Astrocyte (in vitro differentiated cells and primary cell): ENCODE measurements around the gene ANK3. TPM values are rescaled to one million over a fixed set of nuclear protein-coding genes. Genes with fewer than 3 reads are reported as not detected.

Experiments used
- DNase-seq: peaks from one replicate; pipeline ENCODE4 v3.0.0-alpha.2; 2010; ENCODE audit warnings: low read depth
- FAIRE-seq: peaks from 2 replicates; lab custom pipeline; 2011; peaks lifted over from hg19 to GRCh38; lab: Jason Lieb, UNC
- H2AFZ ChIP-seq: 2 replicates; pipeline ENCODE4 v1.6.0; 2012; ENCODE audit warnings: low read depth, low read length, inconsistent platforms
- H3K27ac ChIP-seq: 2 replicates; pipeline ENCODE4 v1.5.1; 2011; ENCODE audit warnings: low read depth, low read length, inconsistent platforms
- H3K27me3 ChIP-seq: 2 replicates; pipeline ENCODE4 v1.6.0; 2011; ENCODE audit warnings: low read length, inconsistent platforms; ENCODE audit not compliant: insufficient read depth
- H3K36me3 ChIP-seq: 2 replicates; pipeline ENCODE4 v1.5.1; 2011; ENCODE audit warnings: low read length, inconsistent platforms; ENCODE audit not compliant: insufficient read depth
- H3K4me1 ChIP-seq: 2 replicates; pipeline ENCODE4 v1.5.1; 2011; ENCODE audit warnings: low read length, inconsistent platforms; ENCODE audit not compliant: insufficient read depth
- H3K4me2 ChIP-seq: 2 replicates; pipeline ENCODE4 v1.6.0; 2012; ENCODE audit warnings: low read length, inconsistent platforms
- H3K4me3 ChIP-seq: 2 replicates; pipeline ENCODE4 v1.5.1; 2011; ENCODE audit warnings: low read depth, mild to moderate bottlenecking, low read length, inconsistent platforms; ENCODE audit not compliant: insufficient read depth
- H3K79me2 ChIP-seq: 2 replicates; pipeline ENCODE4 v1.6.0; 2012; ENCODE audit warnings: mild to moderate bottlenecking, low read length, inconsistent platforms; ENCODE audit not compliant: insufficient read depth
- H3K9ac ChIP-seq: 2 replicates; pipeline ENCODE4 v1.6.0; 2012; ENCODE audit warnings: mild to moderate bottlenecking, low read length, inconsistent platforms
- H3K9me3 ChIP-seq: 2 replicates; pipeline ENCODE4 v1.5.1; 2012; ENCODE audit warnings: low read depth, mild to moderate bottlenecking, low read length, inconsistent platforms; ENCODE audit not compliant: insufficient read depth
- H4K20me1 ChIP-seq: 2 replicates; pipeline ENCODE4 v1.6.0; 2012; ENCODE audit warnings: low read length, inconsistent platforms; ENCODE audit not compliant: insufficient read depth
- H3K27ac Mint-ChIP-seq: one replicate; pipeline ENCODE4 v1.8.0; 2021; ENCODE audit warnings: mild to moderate bottlenecking, mixed read lengths; ENCODE audit not compliant: unreplicated experiment
- H3K27me3 Mint-ChIP-seq: one replicate; pipeline ENCODE4 v1.8.0; 2021; ENCODE audit warnings: low read depth, mixed read lengths; ENCODE audit not compliant: unreplicated experiment
- H3K36me3 Mint-ChIP-seq: one replicate; pipeline ENCODE4 v1.8.0; 2021; ENCODE audit warnings: low read depth, mixed read lengths; ENCODE audit not compliant: unreplicated experiment
- H3K4me1 Mint-ChIP-seq: one replicate; pipeline ENCODE4 v1.8.0; 2021; ENCODE audit warnings: low read depth, mixed read lengths; ENCODE audit not compliant: unreplicated experiment
- H3K4me3 Mint-ChIP-seq: one replicate; pipeline ENCODE4 v1.8.0; 2021; ENCODE audit warnings: mild to moderate bottlenecking, moderate library complexity, mixed read lengths; ENCODE audit not compliant: unreplicated experiment
- H3K9me3 Mint-ChIP-seq: one replicate; pipeline ENCODE4 v1.8.0; 2021; ENCODE audit warnings: mild to moderate bottlenecking, mixed read lengths; ENCODE audit not compliant: unreplicated experiment
- CTCF ChIP-seq: IDR thresholded peaks from 2 replicates; pipeline ENCODE4 v1.5.1; 2011; ENCODE audit warnings: low read depth, mild to moderate bottlenecking, inconsistent platforms, low read length, moderate library complexity; ENCODE audit not compliant: insufficient read depth
- EZH2 ChIP-seq: IDR thresholded peaks from 2 replicates; pipeline ENCODE4 v1.6.1; 2012; ENCODE audit warnings: mild to moderate bottlenecking, low read length, inconsistent platforms; ENCODE audit not compliant: insufficient read depth
- total RNA-seq: library from RNA; stranded (reverse); gene quantifications from 2 replicates; pipeline ENCODE4 v1.2.1, GENCODE V29; 2021

The ANK3 gene
- total RNA-seq, 1 donor from 2014 or later = 21.1 TPM

- no peak overlapping the region for H3K27ac Mint-ChIP-seq
- no peak overlapping the region for H3K4me3 Mint-ChIP-seq
- DNase-seq (peak; percentile 2), FAIRE-seq (no peak)
- no peaks in the 10 kb centered on the region for H3K36me3 Mint-ChIP-seq
- peaks cover 4% of the 10 kb centered on the region for H3K4me1 Mint-ChIP-seq
- H2AFZ ChIP-seq = no peak overlapping the region
- H3K9me3 ChIP-seq = no peaks in the 10 kb centered on the region
- TF ChIP-seq EZH2 (no peak), CTCF (no peak)
- no peak overlapping the region for H3K4me2 ChIP-seq
- H3K9ac ChIP-seq = no peak overlapping the region
- no peaks in the 10 kb centered on the region for H4K20me1 ChIP-seq
- no peaks in the 10 kb centered on the region for H3K9me3 Mint-ChIP-seq
- no peak overlapping the region for H3K4me3 ChIP-seq
- no peaks in the 10 kb centered on the region for H3K4me1 ChIP-seq
- no peaks in the 10 kb centered on the region for H3K27me3 Mint-ChIP-seq
- no peaks in the 10 kb centered on the region for H3K36me3 ChIP-seq
- H3K27ac ChIP-seq = no peak overlapping the region
- H3K27me3 ChIP-seq = no peaks in the 10 kb centered on the region
- H3K79me2 ChIP-seq = no peaks in the 10 kb centered on the region
These were observed 395.7 kb downstream of the ANK3 start for GRCh38 chr10:59993931-59994330.

- TF ChIP-seq EZH2 = no peak
- no peak for TF ChIP-seq CTCF
- Mint-ChIP-seq H3K27me3 (no peaks in the 10 kb centered on the region), H3K9me3 (no peaks in the 10 kb centered on the region), H3K4me3 (no peak overlapping the region), H3K27ac (peak overlapping the region; percentile 6), H3K4me1 (peaks cover 4% of the 10 kb centered on the region), H3K36me3 (no peaks in the 10 kb centered on the region)
- DNase-seq (peak; percentile 74), FAIRE-seq (no peak)
- no peaks in the 10 kb centered on the region for H3K36me3 ChIP-seq
- H3K79me2 ChIP-seq = no peaks in the 10 kb centered on the region
- H3K4me2 ChIP-seq = peak overlapping the region; percentile 52
- H3K9ac ChIP-seq = no peak overlapping the region
- H3K27ac ChIP-seq = no peak overlapping the region
- H3K9me3 ChIP-seq = no peaks in the 10 kb centered on the region
- H3K4me1 ChIP-seq = no peaks in the 10 kb centered on the region
- H2AFZ ChIP-seq = peak overlapping the region; percentile 8
- H3K4me3 ChIP-seq = no peak overlapping the region
- no peaks in the 10 kb centered on the region for H4K20me1 ChIP-seq
- H3K27me3 ChIP-seq = no peaks in the 10 kb centered on the region
These were observed 398.0 kb downstream of the ANK3 start for GRCh38 chr10:59991661-59992060.

- Histone ChIP-seq H3K27me3 (no peaks in the 10 kb centered on the region), H4K20me1 (no peaks in the 10 kb centered on the region), H3K9ac (no peak overlapping the region), H3K36me3 (no peaks in the 10 kb centered on the region), H3K4me3 (no peak overlapping the region), H3K4me1 (no peaks in the 10 kb centered on the region), H3K27ac (no peak overlapping the region), H2AFZ (no peak overlapping the region), H3K79me2 (no peaks in the 10 kb centered on the region), H3K4me2 (peak overlapping the region; percentile 52), H3K9me3 (no peaks in the 10 kb centered on the region)
- Mint-ChIP-seq H3K4me3 (no peak overlapping the region), H3K27me3 (no peaks in the 10 kb centered on the region), H3K27ac (no peak overlapping the region), H3K4me1 (peaks cover 4% of the 10 kb centered on the region), H3K9me3 (no peaks in the 10 kb centered on the region), H3K36me3 (no peaks in the 10 kb centered on the region)
- no peak for DNase-seq
- TF ChIP-seq EZH2 (no peak), CTCF (no peak)
- FAIRE-seq = no peak
These were observed 398.6 kb downstream of the ANK3 start for GRCh38 chr10:59991117-59991516.
